Measurements from ENCODE around the gene MGMT.

DNA sequence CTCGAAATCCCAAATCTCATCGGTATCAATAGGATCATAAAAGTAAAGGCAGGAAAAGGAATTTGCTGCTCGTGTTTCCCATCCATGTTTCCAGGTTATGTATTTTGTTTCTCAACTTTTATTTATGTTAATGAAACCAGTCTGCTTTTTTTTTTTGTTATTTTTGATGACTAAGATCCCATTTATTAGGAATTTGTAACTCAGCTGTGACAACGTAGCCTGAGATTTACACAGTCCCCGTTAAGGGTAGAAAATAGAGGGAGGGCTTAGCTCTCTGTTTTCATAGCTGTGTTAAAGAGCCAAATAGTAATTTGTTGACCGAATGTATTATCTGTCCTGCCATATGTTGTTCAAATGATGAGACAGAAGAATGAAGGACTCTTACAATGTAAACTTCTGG is 164.0 kb downstream of the MGMT start:
- TF ChIP-seq, protein P1, sequence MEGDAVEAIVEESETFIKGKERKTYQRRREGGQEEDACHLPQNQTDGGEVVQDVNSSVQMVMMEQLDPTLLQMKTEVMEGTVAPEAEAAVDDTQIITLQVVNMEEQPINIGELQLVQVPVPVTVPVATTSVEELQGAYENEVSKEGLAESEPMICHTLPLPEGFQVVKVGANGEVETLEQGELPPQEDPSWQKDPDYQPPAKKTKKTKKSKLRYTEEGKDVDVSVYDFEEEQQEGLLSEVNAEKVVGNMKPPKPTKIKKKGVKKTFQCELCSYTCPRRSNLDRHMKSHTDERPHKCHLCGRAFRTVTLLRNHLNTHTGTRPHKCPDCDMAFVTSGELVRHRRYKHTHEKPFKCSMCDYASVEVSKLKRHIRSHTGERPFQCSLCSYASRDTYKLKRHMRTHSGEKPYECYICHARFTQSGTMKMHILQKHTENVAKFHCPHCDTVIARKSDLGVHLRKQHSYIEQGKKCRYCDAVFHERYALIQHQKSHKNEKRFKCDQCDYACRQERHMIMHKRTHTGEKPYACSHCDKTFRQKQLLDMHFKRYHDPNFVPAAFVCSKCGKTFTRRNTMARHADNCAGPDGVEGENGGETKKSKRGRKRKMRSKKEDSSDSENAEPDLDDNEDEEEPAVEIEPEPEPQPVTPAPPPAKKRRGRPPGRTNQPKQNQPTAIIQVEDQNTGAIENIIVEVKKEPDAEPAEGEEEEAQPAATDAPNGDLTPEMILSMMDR (IDR thresholded peaks at IDR 0.05), result no peak
- TF ChIP-seq POLR2A (IDR thresholded peaks at IDR 0.05), result no peak

All from testis (tissue), 2 donors.